HepG2 (cell line): ENCODE measurements around the gene QRICH2. TPM values are rescaled to one million over a fixed set of nuclear protein-coding genes. Genes with fewer than 3 reads are reported as not detected.
A peak's percentile ranks its signal among the peaks of the same experiment; 100 is the strongest.

Source experiments
- CHCHD3 ChIP-seq: sonication (generic); formaldehyde crosslinking; IDR thresholded peaks from 2 replicates; pipeline ENCODE4 v1.8.0; 2022; ENCODE audit warnings: mild to moderate bottlenecking, missing genetic modification reagents, moderate library complexity
- GATAD1 ChIP-seq: IDR thresholded peaks from 2 replicates; pipeline ENCODE4 v1.6.1; 2016; ENCODE audit warnings: missing genetic modification reagents, missing compliant biosample characterization
- KDM3A ChIP-seq: IDR thresholded peaks from 2 replicates; pipeline ENCODE4 v1.6.1; 2018; ENCODE audit warnings: low read depth, missing compliant biosample characterization
- NFKB2 ChIP-seq: sonication (generic); formaldehyde crosslinking; IDR thresholded peaks from 2 replicates; pipeline ENCODE4 v1.4.0; 2020; ENCODE audit warnings: missing genetic modification reagents, borderline replicate concordance
- ZNF12 ChIP-seq: sonication (generic); formaldehyde crosslinking; IDR thresholded peaks from 2 replicates; pipeline ENCODE4 v1.5.0; 2020; ENCODE audit warnings: missing genetic modification reagents
- ZNF607 ChIP-seq: sonication (generic); formaldehyde crosslinking; IDR thresholded peaks from 2 replicates; pipeline ENCODE4 v1.5.1; 2020; ENCODE audit warnings: missing genetic modification reagents, mild to moderate bottlenecking, borderline replicate concordance
- ZNF614 ChIP-seq: IDR thresholded peaks from 2 replicates; pipeline ENCODE4 v1.6.1; 2018; ENCODE audit warnings: missing biosample characterization, missing genetic modification reagents, inconsistent platforms, borderline replicate concordance
- polyA plus RNA-seq, 8 experiments: library from polyadenylated mRNA; depleted of rRNA in 3 of 8; stranded (reverse) in 7 of 8; unstranded in 1 of 8; fragments of >200 nt; fragmentation: Illumina TruSeq in 4 of 8; extraction: Trizol in 4 of 8; gene quantifications; 2 replicates each; pipeline versions ENCODE4 v1.2.1 to v1.2.3, GENCODE V29; 2011 to 2016; ENCODE audit warnings: low read depth in 4 of 8, missing spikeins in 1 of 8, mixed read lengths in 1 of 8; ENCODE audit not compliant: insufficient read depth in 1 of 8
- total RNA-seq, 5 experiments: library from RNA; depleted of rRNA; stranded (reverse); fragments of >200 nt; fragmentation: Illumina TruSeq; extraction: Trizol; gene quantifications; 2 replicates each; pipeline ENCODE4 v1.2.3, GENCODE V29; 2016; ENCODE audit warnings: low read depth in 1 of 5
- TF ChIP-seq, protein P1 (sequence below): sonication (generic); formaldehyde crosslinking; IDR thresholded peaks from 2 replicates; pipeline ENCODE4 v1.9.0; 2021; ENCODE audit warnings: mild to moderate bottlenecking, missing genetic modification reagents
- TF ChIP-seq, protein P2 (sequence below), 2 experiments: sonication (generic) in 1 of 2; formaldehyde crosslinking in 1 of 2; IDR thresholded peaks; 2 replicates each; pipeline versions ENCODE4 v1.4.0 to v1.6.1; 2016 to 2020; ENCODE audit warnings: borderline replicate concordance in 1 of 2, low read depth in 1 of 2, mild to moderate bottlenecking in 1 of 2, missing genetic modification reagents in 1 of 2

QRICH2 gene
- total and polyA plus RNA-seq, 2 of the 13 experiments (the other 11 are each of a cell fraction or from before 2014, with no cell fraction given), result 3.7 to 5.7 TPM

DNA sequence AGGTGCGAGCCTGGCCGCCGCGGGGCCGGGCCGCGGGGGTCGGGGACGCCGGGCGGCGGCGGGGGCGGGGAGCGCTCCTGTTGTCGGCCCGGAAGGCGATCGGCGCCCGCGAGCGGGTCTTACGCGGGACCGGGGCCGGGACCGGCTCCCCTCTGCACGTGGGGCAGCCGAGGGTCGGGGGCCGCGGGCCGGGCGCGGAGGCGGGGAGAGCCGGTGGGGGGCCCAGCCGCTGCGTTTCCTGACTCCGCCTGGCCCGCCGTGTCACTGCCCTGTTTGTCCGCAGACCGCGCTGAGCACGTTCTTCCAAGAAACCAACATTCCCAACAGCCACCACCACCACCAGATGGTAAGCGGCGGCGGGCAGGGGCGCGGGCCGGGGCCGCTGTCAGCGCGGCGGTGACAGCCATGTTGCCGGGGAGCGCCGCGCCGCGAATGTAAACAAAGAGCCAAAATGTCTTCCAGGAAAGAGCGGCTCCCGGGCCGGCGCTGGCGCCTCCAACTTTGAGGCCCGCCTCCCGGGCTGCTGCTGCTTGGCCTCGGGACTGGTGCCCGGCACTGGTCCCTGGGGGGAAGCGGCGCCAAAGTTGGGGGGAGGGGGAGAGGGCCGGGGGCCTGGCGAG is 42.3 kb downstream of the QRICH2 start (continued):
- TF ChIP-seq, protein P1, sequence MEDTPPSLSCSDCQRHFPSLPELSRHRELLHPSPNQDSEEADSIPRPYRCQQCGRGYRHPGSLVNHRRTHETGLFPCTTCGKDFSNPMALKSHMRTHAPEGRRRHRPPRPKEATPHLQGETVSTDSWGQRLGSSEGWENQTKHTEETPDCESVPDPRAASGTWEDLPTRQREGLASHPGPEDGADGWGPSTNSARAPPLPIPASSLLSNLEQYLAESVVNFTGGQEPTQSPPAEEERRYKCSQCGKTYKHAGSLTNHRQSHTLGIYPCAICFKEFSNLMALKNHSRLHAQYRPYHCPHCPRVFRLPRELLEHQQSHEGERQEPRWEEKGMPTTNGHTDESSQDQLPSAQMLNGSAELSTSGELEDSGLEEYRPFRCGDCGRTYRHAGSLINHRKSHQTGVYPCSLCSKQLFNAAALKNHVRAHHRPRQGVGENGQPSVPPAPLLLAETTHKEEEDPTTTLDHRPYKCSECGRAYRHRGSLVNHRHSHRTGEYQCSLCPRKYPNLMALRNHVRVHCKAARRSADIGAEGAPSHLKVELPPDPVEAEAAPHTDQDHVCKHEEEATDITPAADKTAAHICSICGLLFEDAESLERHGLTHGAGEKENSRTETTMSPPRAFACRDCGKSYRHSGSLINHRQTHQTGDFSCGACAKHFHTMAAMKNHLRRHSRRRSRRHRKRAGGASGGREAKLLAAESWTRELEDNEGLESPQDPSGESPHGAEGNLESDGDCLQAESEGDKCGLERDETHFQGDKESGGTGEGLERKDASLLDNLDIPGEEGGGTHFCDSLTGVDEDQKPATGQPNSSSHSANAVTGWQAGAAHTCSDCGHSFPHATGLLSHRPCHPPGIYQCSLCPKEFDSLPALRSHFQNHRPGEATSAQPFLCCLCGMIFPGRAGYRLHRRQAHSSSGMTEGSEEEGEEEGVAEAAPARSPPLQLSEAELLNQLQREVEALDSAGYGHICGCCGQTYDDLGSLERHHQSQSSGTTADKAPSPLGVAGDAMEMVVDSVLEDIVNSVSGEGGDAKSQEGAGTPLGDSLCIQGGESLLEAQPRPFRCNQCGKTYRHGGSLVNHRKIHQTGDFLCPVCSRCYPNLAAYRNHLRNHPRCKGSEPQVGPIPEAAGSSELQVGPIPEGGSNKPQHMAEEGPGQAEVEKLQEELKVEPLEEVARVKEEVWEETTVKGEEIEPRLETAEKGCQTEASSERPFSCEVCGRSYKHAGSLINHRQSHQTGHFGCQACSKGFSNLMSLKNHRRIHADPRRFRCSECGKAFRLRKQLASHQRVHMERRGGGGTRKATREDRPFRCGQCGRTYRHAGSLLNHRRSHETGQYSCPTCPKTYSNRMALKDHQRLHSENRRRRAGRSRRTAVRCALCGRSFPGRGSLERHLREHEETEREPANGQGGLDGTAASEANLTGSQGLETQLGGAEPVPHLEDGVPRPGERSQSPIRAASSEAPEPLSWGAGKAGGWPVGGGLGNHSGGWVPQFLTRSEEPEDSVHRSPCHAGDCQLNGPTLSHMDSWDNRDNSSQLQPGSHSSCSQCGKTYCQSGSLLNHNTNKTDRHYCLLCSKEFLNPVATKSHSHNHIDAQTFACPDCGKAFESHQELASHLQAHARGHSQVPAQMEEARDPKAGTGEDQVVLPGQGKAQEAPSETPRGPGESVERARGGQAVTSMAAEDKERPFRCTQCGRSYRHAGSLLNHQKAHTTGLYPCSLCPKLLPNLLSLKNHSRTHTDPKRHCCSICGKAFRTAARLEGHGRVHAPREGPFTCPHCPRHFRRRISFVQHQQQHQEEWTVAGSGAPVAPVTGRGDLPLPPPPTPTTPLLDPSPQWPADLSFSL (CRISPR knock-in tag), result no peak
- TF ChIP-seq KDM3A, result no peak
- no peak for TF ChIP-seq NFKB2 (CRISPR knock-in tag)
- TF ChIP-seq ZNF12, result no peak
- no peak for TF ChIP-seq ZNF614 (CRISPR knock-in tag)
- no peak for TF ChIP-seq ZNF607 (CRISPR knock-in tag)
- TF ChIP-seq GATAD1 (CRISPR knock-in tag), result no peak
- TF ChIP-seq, protein P2, sequence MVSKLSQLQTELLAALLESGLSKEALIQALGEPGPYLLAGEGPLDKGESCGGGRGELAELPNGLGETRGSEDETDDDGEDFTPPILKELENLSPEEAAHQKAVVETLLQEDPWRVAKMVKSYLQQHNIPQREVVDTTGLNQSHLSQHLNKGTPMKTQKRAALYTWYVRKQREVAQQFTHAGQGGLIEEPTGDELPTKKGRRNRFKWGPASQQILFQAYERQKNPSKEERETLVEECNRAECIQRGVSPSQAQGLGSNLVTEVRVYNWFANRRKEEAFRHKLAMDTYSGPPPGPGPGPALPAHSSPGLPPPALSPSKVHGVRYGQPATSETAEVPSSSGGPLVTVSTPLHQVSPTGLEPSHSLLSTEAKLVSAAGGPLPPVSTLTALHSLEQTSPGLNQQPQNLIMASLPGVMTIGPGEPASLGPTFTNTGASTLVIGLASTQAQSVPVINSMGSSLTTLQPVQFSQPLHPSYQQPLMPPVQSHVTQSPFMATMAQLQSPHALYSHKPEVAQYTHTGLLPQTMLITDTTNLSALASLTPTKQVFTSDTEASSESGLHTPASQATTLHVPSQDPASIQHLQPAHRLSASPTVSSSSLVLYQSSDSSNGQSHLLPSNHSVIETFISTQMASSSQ (IDR thresholded peaks at IDR 0.05; ENCODE audit: low read depth), result no peak
- TF ChIP-seq, protein P2 (CRISPR knock-in tag; IDR thresholded peaks at IDR 0.05; ENCODE audit: borderline replicate concordance), result 0 out of 2 replicates have a peak, but pooled peaks have one; percentile 57
- no peak for TF ChIP-seq CHCHD3
